Stimulated activated CD8-positive, alpha-beta memory T cell treated with anti-CD3 and anti-CD28 coated beads, Interleukin-7, amount 100 ng/mL, for 48 hours (primary cell): Measurements from ENCODE around the gene ECSIT.
"Not testable (repeated sequence)": the region's sequence is repeated elsewhere in the genome, so short reads cannot be mapped to it uniquely, and the experiment has no call there.

Source experiments
- DNase-seq, 2 donors: peaks; one replicate each; pipeline ENCODE4 v3.0.0-alpha.2; 2020; ENCODE audit warnings: low read depth in 1 of 2; ENCODE audit errors: extremely low read depth in 1 of 2

The ECSIT gene

GRCh38 chr19:11479090-11479897 lies 49.6 kb downstream of the ECSIT start:
- DNase-seq: peak in 1 of 2 donors; percentile 17

- no peak for DNase-seq
Observed at GRCh38 chr19:11478167-11479089, 50.5 kb downstream of the ECSIT start.

GRCh38 chr19:11475861-11476260 lies 53.1 kb downstream of the ECSIT start:
- DNase-seq: no peak

- not testable (repeated sequence) for DNase-seq
Observed at GRCh38 chr19:11475343-11475742, 53.6 kb downstream of the ECSIT start.

- no peak for DNase-seq
Observed at GRCh38 chr19:11473725-11474124, 55.2 kb downstream of the ECSIT start.

- DNase-seq: not testable (repeated sequence)
Observed at GRCh38 chr19:11468266-11468845, 60.6 kb downstream of the ECSIT start.

- DNase-seq: no peak
Observed at GRCh38 chr19:11465600-11465999, 63.3 kb downstream of the ECSIT start.

- DNase-seq: no peak
Observed at GRCh38 chr19:11464333-11465265, 64.3 kb downstream of the ECSIT start.

GRCh38 chr19:11463391-11463790 lies 65.5 kb downstream of the ECSIT start:
- DNase-seq: no peak

- no peak for DNase-seq
Observed at GRCh38 chr19:11461453-11461852, 67.5 kb downstream of the ECSIT start.

GRCh38 chr19:11460207-11460606 lies 68.7 kb downstream of the ECSIT start:
- DNase-seq: no peak

GRCh38 chr19:11458912-11459311 lies 70.0 kb downstream of the ECSIT start:
- not testable (repeated sequence) for DNase-seq

- no peak for DNase-seq
Observed at GRCh38 chr19:11458236-11458900, 70.6 kb downstream of the ECSIT start.

GRCh38 chr19:11457831-11458230 lies 71.1 kb downstream of the ECSIT start:
- DNase-seq: no peak

GRCh38 chr19:11457115-11457514 lies 71.8 kb downstream of the ECSIT start:
- no peak for DNase-seq

- DNase-seq: no peak
Observed at GRCh38 chr19:11456659-11457058, 72.3 kb downstream of the ECSIT start.
